ENCODE measurements around the gene POLR2A.

- TF ChIP-seq CTCF (IDR thresholded peaks at IDR 0.05) = no peak
- no peak for TF ChIP-seq POLR2A (IDR thresholded peaks at IDR 0.05)
Observed at GRCh38 chr17:7476494-7476893, 7.7 kb upstream of the POLR2A start.
